BLaER1 (cell line): ENCODE measurements around the gene RPS8.
"Not testable (repeated sequence)": the region's sequence is repeated elsewhere in the genome, so short reads cannot be mapped to it uniquely, and the experiment has no call there.

Experiments
- H3K27ac ChIP-seq: shearing (Covaris generic); formaldehyde crosslinking; 2 replicates; pipeline ENCODE4 v1.8.1; 2022
- H3K27me3 ChIP-seq: shearing (Covaris generic); formaldehyde crosslinking; 2 replicates; pipeline ENCODE4 v1.8.1; 2022
- H3K36me3 ChIP-seq: shearing (Covaris generic); formaldehyde crosslinking; 2 replicates; pipeline ENCODE4 v1.8.1; 2022
- H3K4me1 ChIP-seq: shearing (Covaris generic); formaldehyde crosslinking; 2 replicates; pipeline ENCODE4 v1.8.1; 2022
- H3K4me2 ChIP-seq: shearing (Covaris generic); formaldehyde crosslinking; 2 replicates; pipeline ENCODE4 v1.8.1; 2022
- H3K4me3 ChIP-seq: shearing (Covaris generic); formaldehyde crosslinking; 2 replicates; pipeline ENCODE4 v1.8.1; 2022
- H3K9ac ChIP-seq: shearing (Covaris generic); formaldehyde crosslinking; 2 replicates; pipeline ENCODE4 v1.8.1; 2022
- H3K9me3 ChIP-seq: shearing (Covaris generic); formaldehyde crosslinking; 2 replicates; pipeline ENCODE4 v1.8.1; 2022
- H4K20me1 ChIP-seq: shearing (Covaris generic); formaldehyde crosslinking; 2 replicates; pipeline ENCODE4 v1.8.1; 2022
- Cebpa-rat ChIP-seq: shearing (Covaris generic); IDR thresholded peaks from 2 replicates; pipeline ENCODE4 v1.8.1; 2022

Gene RPS8

DNA sequence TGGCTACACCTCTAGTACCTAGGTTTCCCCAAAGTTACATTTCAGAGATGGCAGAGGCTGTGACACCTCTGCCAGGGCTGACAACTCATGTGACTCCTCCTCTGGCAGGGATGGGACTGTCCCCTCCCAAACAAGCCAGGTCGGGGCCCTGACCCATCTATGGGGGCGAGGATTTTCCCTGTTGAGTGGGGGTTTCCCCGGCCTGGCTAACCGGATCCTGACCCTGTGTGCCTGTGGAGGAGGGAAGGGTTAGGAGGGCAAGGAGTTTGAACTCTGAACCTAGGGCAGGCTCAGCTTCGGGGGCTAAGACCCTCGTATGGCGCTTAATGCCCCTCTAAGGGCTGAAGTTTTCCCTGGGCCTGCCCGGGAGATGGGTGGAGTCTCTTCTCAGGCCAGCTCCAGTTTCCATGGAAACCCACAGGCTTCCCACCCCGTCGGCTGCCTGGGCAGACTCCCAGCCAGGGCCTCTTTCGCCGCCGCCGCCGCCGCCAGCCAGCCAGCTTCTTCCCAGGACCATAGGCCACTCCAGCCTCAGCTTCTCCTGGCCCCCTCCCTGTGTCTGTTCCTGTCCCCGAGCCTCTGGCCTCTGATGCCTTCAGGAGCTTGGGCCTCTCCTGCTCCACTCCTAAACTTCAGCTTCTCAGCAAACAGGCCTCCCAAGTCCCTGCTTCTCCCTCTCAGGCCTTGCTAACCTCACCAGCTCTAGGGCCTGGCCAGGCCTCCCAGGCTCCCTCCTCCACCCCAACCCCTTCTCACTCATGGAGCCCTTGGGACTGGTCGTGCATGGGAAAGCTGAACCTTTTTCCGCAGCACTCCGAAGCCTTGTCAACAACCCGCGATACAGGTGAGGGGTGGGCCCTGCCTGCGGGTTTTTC is 33.0 kb downstream of the RPS8 start, which contains the start of gene BTBD19:
BTBD19 (plus strand) TSS at position 461 of the 875 bp plus-strand sequence; CDS start at position 759, 298 bp downstream.
- Histone ChIP-seq H3K9me3 (no peaks in the 10 kb centered on the region), H3K27me3 (no peaks in the 10 kb centered on the region), H3K4me3 (peak within 1 kb of the TSS; percentile 49), H3K27ac (peak within 1 kb of the TSS; percentile 98), H3K9ac (peak within 1 kb of the TSS; percentile 78), H4K20me1 (no peaks in the 10 kb centered on the region), H3K36me3 (peaks cover 37% of the 10 kb centered on the region), H3K4me2 (peak within 1 kb of the TSS; percentile 79), H3K4me1 (peaks cover 84% of the 10 kb centered on the region)
- no peak for TF ChIP-seq Cebpa-rat

DNA sequence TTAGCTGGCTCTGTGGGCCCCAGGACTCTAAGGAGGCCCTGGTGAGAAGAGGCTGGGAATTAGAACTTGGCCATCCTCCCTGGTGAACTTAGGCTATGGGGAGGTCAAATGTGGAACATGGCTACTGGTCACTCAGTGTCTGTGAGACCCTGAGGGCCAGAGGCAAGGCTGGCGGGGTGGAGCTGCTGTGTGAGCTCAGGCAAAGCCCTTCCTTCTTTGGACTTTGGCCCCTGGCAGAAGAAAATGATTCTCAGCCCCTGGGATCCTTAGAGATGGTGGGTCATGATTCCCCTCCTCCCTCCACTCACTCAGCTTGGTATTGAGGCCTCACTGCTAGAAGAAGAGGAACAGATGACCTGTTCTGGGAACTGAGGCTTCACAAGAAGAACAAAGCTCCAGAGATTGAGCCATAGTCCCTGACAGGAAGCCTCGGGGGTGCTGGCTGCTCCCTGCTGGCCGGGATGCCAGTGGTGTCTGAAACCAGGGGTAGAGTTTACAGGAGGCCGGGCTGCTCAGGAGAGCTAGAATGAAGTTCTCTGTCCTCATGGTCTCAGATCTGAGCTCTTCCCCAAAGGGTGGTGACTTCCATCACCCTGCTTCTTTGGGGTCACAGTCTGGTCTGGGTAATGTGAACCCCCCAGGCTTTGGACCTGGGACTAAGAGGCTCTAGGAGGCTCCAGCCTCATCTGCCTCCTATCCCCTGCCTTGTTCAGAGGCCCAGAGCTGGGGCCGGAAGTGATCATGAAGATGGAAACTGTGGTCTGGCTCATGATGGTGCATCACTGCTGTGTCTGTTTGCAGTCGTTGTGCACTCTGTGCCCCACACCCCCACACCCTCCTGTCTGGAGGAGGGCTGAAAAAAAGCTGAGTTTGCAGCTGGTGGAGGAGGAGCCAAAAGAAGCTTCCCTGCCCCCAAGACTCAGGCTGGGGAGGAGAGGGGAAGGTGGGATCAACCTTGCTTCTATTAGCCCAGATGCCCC is 33.9 kb downstream of the RPS8 start:
- Histone ChIP-seq H3K4me3 (peak overlapping the region; percentile 49), H3K4me1 (peaks cover 88% of the 10 kb centered on the region)

DNA sequence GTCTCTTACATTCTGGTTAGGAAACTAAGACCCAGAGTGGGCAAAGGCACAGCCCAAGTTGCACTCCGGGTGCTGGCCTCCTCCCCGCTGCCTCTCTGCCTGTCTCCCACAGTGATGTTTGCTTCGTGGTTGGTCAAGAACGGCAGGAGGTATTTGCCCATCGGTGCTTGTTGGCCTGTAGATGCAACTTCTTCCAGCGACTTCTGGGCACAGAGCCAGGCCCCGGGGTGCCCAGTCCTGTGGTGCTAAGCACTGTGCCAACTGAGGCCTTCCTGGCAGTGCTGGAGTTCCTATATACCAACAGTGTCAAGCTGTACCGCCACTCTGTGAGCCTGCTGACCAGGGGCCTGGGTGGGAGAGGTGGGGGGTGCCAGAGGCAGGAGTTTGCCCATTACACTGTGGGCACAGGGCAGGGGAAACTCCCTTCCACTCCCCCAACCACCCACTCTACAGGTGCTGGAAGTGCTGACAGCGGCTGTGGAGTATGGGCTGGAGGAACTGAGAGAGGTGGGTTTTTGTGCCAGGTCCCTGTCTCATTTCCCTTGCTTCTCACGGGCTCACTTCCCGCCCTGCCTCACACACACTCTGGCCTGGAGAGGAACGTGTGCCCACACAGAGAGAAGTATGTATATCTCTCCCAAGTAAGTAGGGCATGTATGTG is 34.9 kb downstream of the RPS8 start:
- H3K4me2 ChIP-seq = peak overlapping the region; percentile 79
- no peaks in the 10 kb centered on the region for H3K27me3 ChIP-seq
- H3K9ac ChIP-seq = peak overlapping the region; percentile 56
- no peak overlapping the region for H3K4me3 ChIP-seq
- H3K4me1 ChIP-seq = peaks cover 95% of the 10 kb centered on the region
- H3K27ac ChIP-seq = peak overlapping the region; percentile 98
- TF ChIP-seq Cebpa-rat = no peak
- no peaks in the 10 kb centered on the region for H3K9me3 ChIP-seq
- no peaks in the 10 kb centered on the region for H4K20me1 ChIP-seq
- H3K36me3 ChIP-seq = peaks cover 18% of the 10 kb centered on the region

More for the DNA sequence above, 33.9 kb downstream of the RPS8 start:
- H4K20me1 ChIP-seq = no peaks in the 10 kb centered on the region
- no peaks in the 10 kb centered on the region for H3K27me3 ChIP-seq
- no peak for TF ChIP-seq Cebpa-rat
- H3K9me3 ChIP-seq = no peaks in the 10 kb centered on the region
- peak overlapping the region; percentile 98 for H3K27ac ChIP-seq
- H3K36me3 ChIP-seq = peaks cover 28% of the 10 kb centered on the region
- H3K4me2 ChIP-seq = peak overlapping the region; percentile 79
- peak overlapping the region; percentile 78 for H3K9ac ChIP-seq

DNA sequence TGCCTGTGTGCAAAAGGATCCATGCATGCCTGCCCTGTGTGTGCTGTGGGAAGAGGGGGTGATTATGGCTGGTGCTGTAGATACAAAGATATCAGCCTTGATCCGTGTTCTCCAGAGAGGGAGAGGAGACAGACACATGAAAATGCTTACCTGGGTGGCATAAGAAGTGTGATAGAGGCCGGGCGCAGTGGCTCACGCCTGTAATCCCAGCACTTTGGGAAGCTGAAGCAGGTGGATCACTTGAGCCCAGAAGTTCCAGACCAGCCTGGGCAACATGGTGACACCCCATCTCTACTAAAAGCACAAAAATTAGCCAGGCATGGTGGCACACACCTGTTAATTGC is 35.4 kb downstream of the RPS8 start:
- Histone ChIP-seq H3K36me3 (peaks cover 13% of the 10 kb centered on the region), H3K4me2 (peak overlapping the region; percentile 79), H3K4me1 (peaks cover 90% of the 10 kb centered on the region), H3K27ac (peak overlapping the region; percentile 98), H3K9ac (peak overlapping the region; percentile 56; the same call in 1 of the 2 replicates)
- not testable (repeated sequence) for H4K20me1 ChIP-seq, H3K9me3 ChIP-seq, H3K4me3 ChIP-seq, H3K27me3 ChIP-seq

DNA sequence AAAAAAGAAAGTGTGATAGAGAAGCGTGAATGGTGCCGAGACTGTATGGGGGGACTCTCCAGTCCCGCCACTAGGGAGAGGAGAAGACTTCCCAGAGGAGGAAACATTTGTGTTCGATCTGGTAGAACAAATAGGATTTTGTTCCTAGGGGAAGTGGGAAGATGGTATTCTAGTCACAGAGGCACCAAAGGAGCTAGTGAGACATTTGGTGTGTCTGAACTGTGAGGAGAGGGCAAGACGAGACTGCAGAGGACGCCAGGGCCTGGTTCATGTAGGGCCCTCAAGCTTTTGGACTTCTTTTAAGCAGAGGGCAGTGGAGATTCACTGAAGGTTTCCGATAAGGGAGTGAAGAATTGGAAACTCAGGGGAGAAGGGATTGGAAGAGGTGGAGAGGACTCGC is 35.9 kb downstream of the RPS8 start:
- no peak overlapping the region for H3K4me3 ChIP-seq
- H3K4me1 ChIP-seq = peaks cover 85% of the 10 kb centered on the region
- no peaks in the 10 kb centered on the region for H3K27me3 ChIP-seq
- H3K9me3 ChIP-seq = no peaks in the 10 kb centered on the region
- H3K9ac ChIP-seq = no peak overlapping the region; the same call in none of the 2 replicates
- no peaks in the 10 kb centered on the region for H4K20me1 ChIP-seq
- TF ChIP-seq Cebpa-rat = no peak
- H3K4me2 ChIP-seq = peak overlapping the region; percentile 79
- H3K36me3 ChIP-seq = peaks cover 8% of the 10 kb centered on the region
- H3K27ac ChIP-seq = peak overlapping the region; percentile 98

DNA sequence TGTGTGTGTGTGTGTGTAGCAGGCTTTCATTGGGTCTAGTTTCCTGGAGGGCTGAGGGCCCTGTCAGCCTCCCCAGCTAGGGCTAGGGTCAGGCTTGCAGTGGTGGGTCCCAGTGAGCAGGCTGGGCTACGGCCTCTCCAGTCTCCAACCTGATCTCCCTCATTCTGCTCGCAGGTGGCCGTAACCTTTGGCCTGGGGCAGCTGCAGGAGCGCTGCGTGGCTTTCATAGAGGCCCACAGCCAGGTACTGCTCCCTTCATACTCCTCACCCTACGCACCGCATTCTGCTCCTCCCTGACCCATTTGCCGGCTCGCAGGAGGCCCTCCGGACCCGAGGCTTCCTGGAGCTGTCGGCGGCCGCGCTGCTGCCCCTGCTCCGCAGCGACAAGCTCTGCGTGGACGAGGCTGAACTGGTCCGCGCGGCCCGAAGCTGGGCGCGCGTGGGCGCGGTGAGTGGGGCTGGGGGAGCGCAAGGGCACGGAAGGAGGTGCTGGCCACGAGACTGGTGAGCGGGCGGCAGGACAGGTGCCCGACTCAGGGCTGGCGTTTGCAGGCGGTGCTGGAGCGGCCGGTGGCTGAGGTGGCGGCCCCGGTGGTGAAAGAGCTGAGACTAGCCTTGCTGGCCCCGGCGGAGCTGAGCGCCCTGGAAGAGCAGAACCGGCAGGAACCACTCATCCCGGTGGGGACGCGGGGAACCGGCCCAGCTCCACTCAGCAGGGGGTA is 37.6 kb downstream of the RPS8 start:
- no peaks in the 10 kb centered on the region for H3K27me3 ChIP-seq
- peak overlapping the region; percentile 74; the same call in 1 of the 2 replicates for H3K9ac ChIP-seq
- H4K20me1 ChIP-seq = no peaks in the 10 kb centered on the region
- H3K36me3 ChIP-seq = no peaks in the 10 kb centered on the region
- TF ChIP-seq Cebpa-rat = no peak
- H3K4me1 ChIP-seq = peaks cover 71% of the 10 kb centered on the region
- peak overlapping the region; percentile 83 for H3K27ac ChIP-seq
- no peaks in the 10 kb centered on the region for H3K9me3 ChIP-seq
- peak overlapping the region; percentile 60 for H3K4me3 ChIP-seq
- H3K4me2 ChIP-seq = peak overlapping the region; percentile 77

DNA sequence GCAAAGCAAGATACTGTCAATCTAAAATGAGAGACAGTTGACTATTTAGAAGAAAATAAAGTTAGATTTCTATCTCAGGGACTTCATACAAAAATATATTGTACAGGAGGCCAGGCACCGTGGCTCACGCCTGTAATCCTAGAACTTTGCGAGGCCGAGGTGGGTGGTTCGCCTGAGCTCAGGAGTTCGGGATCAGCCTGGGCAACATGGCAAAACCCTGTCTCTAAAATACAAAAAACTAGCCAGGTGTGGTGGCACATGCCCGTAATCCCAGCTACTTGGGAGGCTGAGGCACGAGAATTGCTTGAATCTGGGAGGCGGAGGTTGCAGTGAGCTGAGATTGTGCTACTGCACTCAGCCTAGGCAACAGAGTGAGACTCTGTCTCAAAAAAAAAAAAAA is 40.6 kb downstream of the RPS8 start:
- H4K20me1 ChIP-seq, H3K27ac ChIP-seq, H3K9me3 ChIP-seq, H3K36me3 ChIP-seq, H3K4me2 ChIP-seq, H3K9ac ChIP-seq, H3K4me3 ChIP-seq, H3K27me3 ChIP-seq: not testable (repeated sequence)
- H3K4me1 ChIP-seq = peaks cover 63% of the 10 kb centered on the region

DNA sequence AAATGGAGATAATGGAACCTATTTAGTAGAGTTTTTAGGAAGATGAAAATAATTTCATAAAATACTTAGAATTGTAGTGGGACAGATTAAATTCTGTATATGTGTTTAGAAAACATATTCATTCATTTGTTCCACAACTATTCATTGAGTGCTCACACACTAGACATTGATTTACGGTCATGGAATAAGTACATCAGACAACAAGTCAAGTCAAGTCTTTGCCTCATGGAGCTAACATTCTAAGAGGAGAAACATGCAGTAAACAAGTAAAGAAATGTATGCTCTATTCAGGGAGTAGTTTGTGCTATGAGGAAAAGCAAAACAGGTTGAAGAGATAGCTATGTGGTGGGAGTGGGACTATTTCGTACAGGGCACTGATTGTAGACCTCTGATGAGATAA is 42.0 kb downstream of the RPS8 start:
- H3K4me3 ChIP-seq = no peak overlapping the region
- no peaks in the 10 kb centered on the region for H3K27me3 ChIP-seq
- H3K9ac ChIP-seq = no peak overlapping the region
- H3K4me1 ChIP-seq = peaks cover 54% of the 10 kb centered on the region
- H4K20me1 ChIP-seq = no peaks in the 10 kb centered on the region
- H3K27ac ChIP-seq = no peak overlapping the region
- no peak overlapping the region for H3K4me2 ChIP-seq
- no peak for TF ChIP-seq Cebpa-rat
- no peaks in the 10 kb centered on the region for H3K36me3 ChIP-seq
- H3K9me3 ChIP-seq = no peaks in the 10 kb centered on the region
